ENCODE measurements around the gene DPYD.
"Not testable (repeated sequence)": the region's sequence is repeated elsewhere in the genome, so short reads cannot be mapped to it uniquely, and the experiment has no call there.

DPYD gene

GRCh38 chr1:97270508-97271307 lies 650.1 kb downstream of the DPYD start:
- Histone ChIP-seq H3K9me3 (no peaks in the 10 kb centered on the region), H3K36me3 (replicated peaks) (no peaks in the 10 kb centered on the region), H3K4me3 (no peak overlapping the region), H3K27me3 (ENCODE audit: low read depth) (no peaks in the 10 kb centered on the region), H3K4me1 (no peaks in the 10 kb centered on the region)
- DNase-seq (ENCODE audit: low spot score in 2 of 2), result no peak
- in situ Hi-C loops (cut with MboI; ENCODE audit: low sequenced_read_pairs), result no loop called here

- no peak overlapping the region for H3K4me3 ChIP-seq
- no peak for DNase-seq (ENCODE audit: low spot score in 2 of 2)
- in situ Hi-C loops (cut with MboI; ENCODE audit: low sequenced_read_pairs), result no loop called here
- H3K4me1 ChIP-seq, result no peaks in the 10 kb centered on the region
- H3K9me3 ChIP-seq, result no peaks in the 10 kb centered on the region
- no peaks in the 10 kb centered on the region for H3K36me3 ChIP-seq (replicated peaks)
- H3K27me3 ChIP-seq (ENCODE audit: low read depth), result no peaks in the 10 kb centered on the region
These were observed 655.2 kb downstream of the DPYD start for GRCh38 chr1:97265630-97266029.

GRCh38 chr1:97262842-97263241 lies 658.0 kb downstream of the DPYD start:
- H3K9me3 ChIP-seq, result no peaks in the 10 kb centered on the region
- in situ Hi-C loops (cut with MboI; ENCODE audit: low sequenced_read_pairs), result no loop called here
- no peak overlapping the region for H3K4me3 ChIP-seq
- H3K36me3 ChIP-seq (replicated peaks), result no peaks in the 10 kb centered on the region
- no peak for DNase-seq (ENCODE audit: low spot score in 2 of 2)
- H3K27me3 ChIP-seq (ENCODE audit: low read depth), result no peaks in the 10 kb centered on the region
- H3K4me1 ChIP-seq, result no peaks in the 10 kb centered on the region

- Histone ChIP-seq H3K4me1 (no peaks in the 10 kb centered on the region), H3K9me3 (no peaks in the 10 kb centered on the region), H3K36me3 (replicated peaks) (no peaks in the 10 kb centered on the region), H3K27me3 (ENCODE audit: low read depth) (no peaks in the 10 kb centered on the region), H3K4me3 (no peak overlapping the region)
- in situ Hi-C loops (cut with MboI; ENCODE audit: low sequenced_read_pairs), result no loop called here
- DNase-seq (ENCODE audit: low spot score in 2 of 2), result no peak
These were observed 662.2 kb downstream of the DPYD start for GRCh38 chr1:97258597-97258996.

GRCh38 chr1:97254731-97255463 lies 665.9 kb downstream of the DPYD start:
- no peaks in the 10 kb centered on the region for H3K27me3 ChIP-seq (ENCODE audit: low read depth)
- in situ Hi-C loops (cut with MboI; ENCODE audit: low sequenced_read_pairs), result no loop called here
- H3K4me1 ChIP-seq, result no peaks in the 10 kb centered on the region
- no peaks in the 10 kb centered on the region for H3K9me3 ChIP-seq
- DNase-seq (ENCODE audit: low spot score in 2 of 2), result no peak
- no peaks in the 10 kb centered on the region for H3K36me3 ChIP-seq (replicated peaks)
- no peak overlapping the region for H3K4me3 ChIP-seq

- no peak overlapping the region for H3K4me3 ChIP-seq
- H3K27me3 ChIP-seq (ENCODE audit: low read depth), result no peaks in the 10 kb centered on the region
- DNase-seq (ENCODE audit: low spot score in 2 of 2), result no peak
- no peaks in the 10 kb centered on the region for H3K9me3 ChIP-seq
- no peaks in the 10 kb centered on the region for H3K36me3 ChIP-seq (replicated peaks)
- no peaks in the 10 kb centered on the region for H3K4me1 ChIP-seq
- in situ Hi-C loops (cut with MboI; ENCODE audit: low sequenced_read_pairs), result no loop called here
These were observed 667.9 kb downstream of the DPYD start for GRCh38 chr1:97252925-97253324.

- no peaks in the 10 kb centered on the region for H3K9me3 ChIP-seq
- no peak overlapping the region for H3K4me3 ChIP-seq
- no peaks in the 10 kb centered on the region for H3K36me3 ChIP-seq (replicated peaks)
- in situ Hi-C loops (cut with MboI; ENCODE audit: low sequenced_read_pairs), result no loop called here
- no peaks in the 10 kb centered on the region for H3K4me1 ChIP-seq
- no peaks in the 10 kb centered on the region for H3K27me3 ChIP-seq (ENCODE audit: low read depth)
- no peak for DNase-seq (ENCODE audit: low spot score in 2 of 2)
These were observed 668.8 kb downstream of the DPYD start for GRCh38 chr1:97252076-97252475.

GRCh38 chr1:97247196-97247595 lies 673.6 kb downstream of the DPYD start:
- DNase-seq (ENCODE audit: low spot score in 2 of 2), result no peak
- in situ Hi-C loops (cut with MboI; ENCODE audit: low sequenced_read_pairs), result no loop called here
- H3K4me1 ChIP-seq, result no peaks in the 10 kb centered on the region
- H3K27me3 ChIP-seq (ENCODE audit: low read depth), result peaks cover 5% of the 10 kb centered on the region; the same call in 1 of the 2 replicates
- no peaks in the 10 kb centered on the region for H3K36me3 ChIP-seq (replicated peaks)
- no peaks in the 10 kb centered on the region for H3K9me3 ChIP-seq
- H3K4me3 ChIP-seq, result no peak overlapping the region

- H3K27me3 ChIP-seq (ENCODE audit: low read depth), result peaks cover 7% of the 10 kb centered on the region; the same call in 1 of the 2 replicates
- DNase-seq (ENCODE audit: low spot score in 2 of 2), result no peak
- H3K36me3 ChIP-seq (replicated peaks), result no peaks in the 10 kb centered on the region
- no peaks in the 10 kb centered on the region for H3K9me3 ChIP-seq
- in situ Hi-C loops (cut with MboI; ENCODE audit: low sequenced_read_pairs), result no loop called here
- H3K4me1 ChIP-seq, result no peaks in the 10 kb centered on the region
- no peak overlapping the region for H3K4me3 ChIP-seq
These were observed 675.2 kb downstream of the DPYD start for GRCh38 chr1:97245682-97246081.

GRCh38 chr1:97245026-97245425 lies 675.8 kb downstream of the DPYD start:
- H3K27me3 ChIP-seq (ENCODE audit: low read depth), result peaks cover 7% of the 10 kb centered on the region; the same call in 1 of the 2 replicates
- H3K4me3 ChIP-seq, result no peak overlapping the region
- H3K4me1 ChIP-seq, result no peaks in the 10 kb centered on the region
- no peaks in the 10 kb centered on the region for H3K36me3 ChIP-seq (replicated peaks)
- DNase-seq (ENCODE audit: low spot score in 2 of 2), result peak in 1 of 2 experiments; percentile 9
- H3K9me3 ChIP-seq, result no peaks in the 10 kb centered on the region
- in situ Hi-C loops (cut with MboI; ENCODE audit: low sequenced_read_pairs), result no loop called here

GRCh38 chr1:97243973-97244560 lies 676.8 kb downstream of the DPYD start:
- peak in 1 of 2 experiments; percentile 37 for DNase-seq (ENCODE audit: low spot score in 2 of 2)
- Histone ChIP-seq H3K4me3 (no peak overlapping the region), H3K27me3 (ENCODE audit: low read depth) (peaks cover 7% of the 10 kb centered on the region; the same call in 1 of the 2 replicates), H3K9me3 (no peaks in the 10 kb centered on the region), H3K36me3 (replicated peaks) (no peaks in the 10 kb centered on the region), H3K4me1 (no peaks in the 10 kb centered on the region)
- in situ Hi-C loops (cut with MboI; ENCODE audit: low sequenced_read_pairs), result no loop called here

- no peaks in the 10 kb centered on the region for H3K36me3 ChIP-seq (replicated peaks)
- H3K9me3 ChIP-seq, result no peaks in the 10 kb centered on the region
- H3K4me1 ChIP-seq, result no peaks in the 10 kb centered on the region
- in situ Hi-C loops (cut with MboI; ENCODE audit: low sequenced_read_pairs), result no loop called here
- no peak overlapping the region for H3K4me3 ChIP-seq
- peaks cover 3% of the 10 kb centered on the region; the same call in 1 of the 2 replicates for H3K27me3 ChIP-seq (ENCODE audit: low read depth)
- no peak for DNase-seq (ENCODE audit: low spot score in 2 of 2)
These were observed 682.0 kb downstream of the DPYD start for GRCh38 chr1:97238816-97239215.

- H3K9me3 ChIP-seq; H3K4me3 ChIP-seq; in situ Hi-C loops (cut with MboI; ENCODE audit: low sequenced_read_pairs); H3K4me1 ChIP-seq; H3K27me3 ChIP-seq (ENCODE audit: low read depth); H3K36me3 ChIP-seq (replicated peaks); DNase-seq (ENCODE audit: low spot score in 2 of 2): not testable (repeated sequence)
These were observed 689.5 kb downstream of the DPYD start for GRCh38 chr1:97231354-97231753.

GRCh38 chr1:97212671-97213070 lies 708.2 kb downstream of the DPYD start:
- Histone ChIP-seq H3K4me1 (no peaks in the 10 kb centered on the region), H3K36me3 (replicated peaks) (no peaks in the 10 kb centered on the region), H3K4me3 (no peak overlapping the region), H3K9me3 (no peaks in the 10 kb centered on the region), H3K27me3 (ENCODE audit: low read depth) (no peaks in the 10 kb centered on the region)
- DNase-seq (ENCODE audit: low spot score in 2 of 2), result no peak
- in situ Hi-C loops (cut with MboI; ENCODE audit: low sequenced_read_pairs), result no loop called here
